ENCODE data around the gene PLXNB3.
"Not testable (repeated sequence)": the region's sequence is repeated elsewhere in the genome, so short reads cannot be mapped to it uniquely, and the experiment has no call there.

DNA sequence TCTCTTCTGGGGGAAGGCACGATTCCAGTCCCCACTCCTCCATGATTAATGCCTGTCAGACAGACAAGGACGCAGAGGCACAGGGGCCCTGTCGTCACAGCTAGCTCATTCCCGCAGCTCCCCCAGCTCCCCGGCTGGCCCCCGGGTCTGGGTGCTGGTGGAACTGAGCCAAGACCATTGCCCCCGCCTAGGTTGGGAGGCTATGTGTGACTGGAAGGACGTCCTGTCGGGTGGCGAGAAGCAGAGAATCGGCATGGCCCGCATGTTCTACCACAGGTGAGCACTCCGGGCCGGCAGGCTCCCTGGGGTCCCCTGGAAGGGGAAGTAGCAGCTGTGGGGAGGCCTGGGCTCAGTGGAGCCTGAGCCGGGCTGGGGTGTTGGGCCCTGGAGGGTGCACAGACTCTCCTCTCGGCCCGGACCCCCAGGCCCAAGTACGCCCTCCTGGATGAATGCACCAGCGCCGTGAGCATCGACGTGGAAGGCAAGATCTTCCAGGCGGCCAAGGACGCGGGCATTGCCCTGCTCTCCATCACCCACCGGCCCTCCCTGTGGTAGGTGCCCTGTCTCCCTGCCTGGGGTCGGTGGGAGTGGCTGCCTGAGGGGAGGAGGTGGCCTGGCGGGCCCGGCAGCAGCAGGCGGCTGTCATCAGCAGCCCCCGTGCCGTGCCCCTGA lies 21.1 kb upstream of the PLXNB3 start:
- TF ChIP-seq EZH2 (conservative IDR thresholded peaks at IDR 0.05; ENCODE audit: low read depth, low read length); BHLHE40 (IDR thresholded peaks at IDR 0.05; ENCODE audit: low read length): not testable (repeated sequence)
- TF ChIP-seq, protein P1, sequence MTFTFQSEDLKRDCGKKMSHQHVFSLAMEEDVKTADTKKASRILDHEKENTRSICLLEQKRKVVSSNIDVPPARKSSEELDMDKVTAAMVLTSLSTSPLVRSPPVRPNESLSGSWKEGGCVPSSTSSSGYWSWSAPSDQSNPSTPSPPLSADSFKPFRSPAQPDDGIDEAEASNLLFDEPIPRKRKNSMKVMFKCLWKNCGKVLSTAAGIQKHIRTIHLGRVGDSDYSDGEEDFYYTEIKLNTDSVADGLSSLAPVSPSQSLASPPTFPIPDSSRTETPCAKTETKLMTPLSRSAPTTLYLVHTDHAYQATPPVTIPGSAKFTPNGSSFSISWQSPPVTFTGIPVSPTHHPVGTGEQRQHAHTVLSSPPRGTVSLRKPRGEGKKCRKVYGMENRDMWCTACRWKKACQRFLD (CRISPR knock-in tag; IDR thresholded peaks at IDR 0.05; ENCODE audit: borderline replicate concordance), result not testable (repeated sequence)

All from HepG2 (cell line).